ENCODE results near the gene TULP1. TPM values are rescaled to one million over a fixed set of nuclear protein-coding genes. Genes with fewer than 3 reads are reported as not detected.
A peak's percentile ranks its signal among the peaks of the same experiment; 100 is the strongest.

The TULP1 gene
- total RNA-seq, 4 donors from 2014 or later = 0.60 TPM; not detected in 3

DNA sequence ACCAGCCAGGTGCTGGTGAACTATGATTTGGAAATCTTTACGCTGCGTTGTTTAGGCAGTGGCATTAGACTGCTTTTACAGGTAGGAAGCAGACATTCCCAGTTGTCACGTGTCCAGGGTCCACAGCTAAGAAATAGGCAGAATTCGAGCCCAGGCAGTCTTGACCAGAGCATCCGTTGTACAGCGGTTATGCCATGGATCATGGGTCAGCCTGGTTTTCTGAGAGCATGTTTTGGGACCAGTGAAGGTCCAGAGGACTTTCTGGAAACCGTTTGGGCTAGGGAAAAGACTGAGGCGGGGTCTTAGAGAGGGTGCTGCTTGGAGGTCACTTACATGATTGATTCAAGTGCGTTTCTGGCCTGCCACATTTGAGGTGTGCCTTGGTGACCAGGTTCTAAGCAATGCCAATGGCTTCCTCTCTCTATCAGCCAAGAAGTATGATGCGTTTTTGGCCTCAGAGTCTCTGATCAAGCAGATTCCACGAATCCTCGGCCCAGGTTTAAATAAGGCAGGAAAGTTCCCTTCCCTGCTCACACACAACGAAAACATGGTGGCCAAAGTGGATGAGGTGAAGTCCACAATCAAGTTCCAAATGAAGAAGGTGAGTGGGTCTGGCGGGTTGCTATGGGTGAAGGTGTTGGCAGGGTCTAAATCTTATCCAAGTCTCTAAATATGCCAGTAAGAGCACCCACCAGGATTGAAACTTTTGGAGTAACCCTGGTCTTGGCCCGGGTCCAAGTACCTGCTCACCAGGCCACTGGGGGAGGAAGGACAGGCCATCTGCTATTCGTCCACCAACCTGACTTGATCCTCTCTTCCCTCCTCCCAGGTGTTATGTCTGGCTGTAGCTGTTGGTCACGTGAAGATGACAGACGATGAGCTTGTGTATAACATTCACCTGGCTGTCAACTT lies 42.7 kb downstream of the TULP1 start:
- peak overlapping the region; percentile 73 to 94 (median 87) for H3K4me3 ChIP-seq
- DNase-seq (ENCODE audit: low spot score in 2 of 2) = no peak
- TF ChIP-seq CTCF (IDR thresholded peaks at IDR 0.05) (no peak), POLR2A (IDR thresholded peaks at IDR 0.05) (no peak), EP300 (IDR thresholded peaks at IDR 0.05) (no peak)
- 57% methylated on average over 18 of the region's 18 CpGs for WGBS, 2 donors
- no peaks in the 10 kb centered on the region for H3K27me3 ChIP-seq
- peaks cover 0 to 38% (median 3%) of the 10 kb centered on the region in 4 donors for H3K4me1 ChIP-seq
- peaks cover 0 to 69% (median 6%) of the 10 kb centered on the region in 3 donors for H3K36me3 ChIP-seq
- H3K27ac ChIP-seq = peak overlapping the region; percentile 84 to 90 (median 86)
- H3K9me3 ChIP-seq = no peaks in the 10 kb centered on the region

- Histone ChIP-seq H3K27me3 (no peaks in the 10 kb centered on the region), H3K36me3 (peaks cover 0 to 69% (median 6%) of the 10 kb centered on the region in 3 donors), H3K9me3 (no peaks in the 10 kb centered on the region), H3K4me1 (peaks cover 0 to 38% (median 3%) of the 10 kb centered on the region in 4 donors), H3K27ac (peak overlapping the region; percentile 84 to 90 (median 86)), H3K4me3 (peak overlapping the region; percentile 73 to 94 (median 87))
- no peak for DNase-seq (ENCODE audit: low spot score in 2 of 2)
- no peak for TF ChIP-seq CTCF (IDR thresholded peaks at IDR 0.05)
- no peak for TF ChIP-seq POLR2A (IDR thresholded peaks at IDR 0.05)
- no peak for TF ChIP-seq EP300 (IDR thresholded peaks at IDR 0.05)
- 4 to 7% methylated on average over 20 to 24 of the region's 37 CpGs for WGBS, 2 donors
Observed at GRCh38 chr6:35468980-35469750, 43.5 kb downstream of the TULP1 start.

DNA sequence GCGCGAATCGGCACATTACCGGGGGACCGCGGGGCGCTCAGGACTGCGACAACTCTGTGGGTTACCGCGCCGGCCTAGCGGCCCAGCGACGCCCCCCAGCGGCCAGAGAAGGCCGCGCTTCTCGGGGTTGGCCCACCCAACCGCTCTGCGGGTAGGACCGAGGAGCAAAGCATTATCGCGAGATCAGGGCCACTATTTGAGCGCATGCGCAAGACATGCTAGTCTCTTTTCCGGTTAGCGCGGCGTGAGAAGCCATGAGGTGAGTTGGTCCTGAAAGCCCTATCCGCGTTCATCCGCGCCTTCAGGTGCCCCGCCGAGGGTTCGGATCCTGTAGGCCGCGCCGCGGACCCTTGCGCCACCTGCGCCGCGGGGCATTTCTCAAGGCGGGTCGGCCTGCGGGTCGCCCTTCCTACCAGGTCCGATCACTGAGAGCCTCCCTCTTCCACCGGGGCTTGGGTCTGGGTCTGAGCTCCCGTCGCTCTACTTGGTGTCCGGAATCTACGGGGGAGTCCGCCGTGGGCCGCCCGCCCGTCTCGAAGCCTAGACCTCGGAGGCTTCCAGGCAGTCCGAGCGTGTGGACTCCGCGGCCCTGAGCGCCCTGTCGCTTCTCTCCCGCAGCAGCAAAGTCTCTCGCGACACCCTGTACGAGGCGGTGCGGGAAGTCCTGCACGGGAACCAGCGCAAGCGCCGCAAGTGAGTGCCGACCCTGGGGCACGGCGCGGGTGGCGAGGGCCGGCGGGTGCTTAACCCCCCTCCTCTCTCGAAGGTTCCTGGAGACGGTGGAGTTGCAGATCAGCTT lies 44.3 kb downstream of the TULP1 start, which contains the start of gene RPL10A:
Gene RPL10A, plus strand, starts transcription at position 221 of the 799 bp plus-strand sequence. Its CDS starts 34 bp downstream, at position 255.
- Histone ChIP-seq H3K4me3 (peak within 1 kb of the TSS; percentile 73 to 94 (median 87)), H3K4me1 (peaks cover 0 to 38% (median 3%) of the 10 kb centered on the region in 4 donors), H3K36me3 (peaks cover 0 to 69% (median 6%) of the 10 kb centered on the region in 3 donors), H3K27ac (peak within 1 kb of the TSS; percentile 84 to 90 (median 86)), H3K9me3 (no peaks in the 10 kb centered on the region), H3K27me3 (no peaks in the 10 kb centered on the region)
- 0 to 1% methylated on average over 51 to 67 of the region's 86 CpGs for WGBS, 2 donors
- TF ChIP-seq POLR2A (IDR thresholded peaks at IDR 0.05) (peak; percentile 92 to 94), EP300 (IDR thresholded peaks at IDR 0.05) (peak; percentile 48 to 99), CTCF (IDR thresholded peaks at IDR 0.05) (peak; percentile 95 to 99 (median 98))
- DNase-seq (ENCODE audit: low spot score in 2 of 2) = peak; percentile 88 to 96

DNA sequence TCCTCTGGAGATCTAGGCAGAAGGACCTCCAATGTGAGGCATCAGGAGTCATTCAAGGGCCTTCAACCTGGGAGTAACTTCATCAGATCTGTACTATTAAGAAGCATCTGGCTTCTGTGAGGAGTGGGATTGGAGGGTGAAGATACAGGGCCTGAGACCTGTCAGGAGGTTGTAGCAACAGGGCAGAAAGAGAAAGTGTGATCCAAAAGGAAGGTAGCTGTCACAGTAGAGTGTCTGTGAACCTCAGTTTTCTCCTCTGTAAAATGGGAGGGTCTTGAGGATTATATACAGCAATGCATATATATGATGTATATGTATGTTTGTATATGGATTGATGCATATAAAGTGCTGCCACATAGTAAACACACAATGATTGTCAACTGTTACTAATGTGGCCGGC lies 47.0 kb downstream of the TULP1 start:
- H3K27ac ChIP-seq = no peak overlapping the region
- TF ChIP-seq CTCF (IDR thresholded peaks at IDR 0.05) (no peak), EP300 (IDR thresholded peaks at IDR 0.05) (no peak)
- H3K27me3 ChIP-seq = no peaks in the 10 kb centered on the region
- H3K36me3 ChIP-seq = peaks cover 0 to 64% (median 4%) of the 10 kb centered on the region in 3 donors
- WGBS, 2 donors = 92 to 95% methylated on average over 1 of the region's 1 CpG
- no peaks in the 10 kb centered on the region for H3K9me3 ChIP-seq
- no peak for DNase-seq (ENCODE audit: low spot score in 2 of 2)
- H3K4me1 ChIP-seq = peaks cover 0 to 20% (median 3%) of the 10 kb centered on the region in 4 donors
- H3K4me3 ChIP-seq = no peak overlapping the region
